Neural progenitor cell (in vitro differentiated cells): ENCODE data around the gene LRRC52. TPM values are rescaled to one million over a fixed set of nuclear protein-coding genes. Genes with fewer than 3 reads are reported as not detected.

Source experiments
- DNase-seq: peaks from one replicate; pipeline ENCODE4 v3.0.0-alpha.2; 2016; ENCODE audit warnings: low spot score
- H2AFZ ChIP-seq: fragments of 200-600 bp; sonication (generic); replicated peaks from 2 replicates; pipeline ENCODE4 v1.6.1; 2016; ENCODE audit warnings: antibody characterized with exemption
- H3F3A ChIP-seq: fragments of 200-600 bp; sonication (generic); 2 replicates; pipeline ENCODE4 v1.6.1; 2016; ENCODE audit warnings: antibody characterized with exemption, low read depth
- H3K27ac ChIP-seq: fragments of 200-600 bp; sonication (generic); 2 replicates; pipeline ENCODE4 v1.5.1; 2016; ENCODE audit warnings: mild to moderate bottlenecking
- H3K27me3 ChIP-seq: fragments of 200-600 bp; sonication (generic); 2 replicates; pipeline ENCODE4 v1.6.1; 2016; ENCODE audit warnings: mild to moderate bottlenecking, moderate library complexity
- H3K36me3 ChIP-seq: fragments of 200-600 bp; sonication (generic); 2 replicates; pipeline ENCODE4 v1.5.1; 2016
- H3K4me1 ChIP-seq: fragments of 200-600 bp; sonication (generic); 2 replicates; pipeline ENCODE4 v1.6.1; 2016; ENCODE audit warnings: mixed run types
- H3K4me2 ChIP-seq: fragments of 200-600 bp; sonication (generic); 2 replicates; pipeline ENCODE4 v1.6.1; 2016
- H3K4me3 ChIP-seq: fragments of 200-600 bp; sonication (generic); 2 replicates; pipeline ENCODE4 v1.5.1; 2016
- H3K79me2 ChIP-seq: fragments of 200-600 bp; sonication (generic); 2 replicates; pipeline ENCODE4 v1.6.1; 2016; ENCODE audit warnings: low read depth
- H3K9ac ChIP-seq: fragments of 200-600 bp; sonication (generic); 2 replicates; pipeline ENCODE4 v1.6.1; 2016
- H3K9me3 ChIP-seq: fragments of 200-600 bp; sonication (generic); 2 replicates; pipeline ENCODE4 v1.5.1; 2016; ENCODE audit warnings: low read depth
- H4K20me1 ChIP-seq: fragments of 200-600 bp; sonication (generic); 2 replicates; pipeline ENCODE4 v1.6.1; 2016; ENCODE audit warnings: low read depth
- H3K27ac Mint-ChIP-seq: 3 replicates; pipeline ENCODE4 v1.8.0; 2021; ENCODE audit warnings: mixed read lengths
- H3K27me3 Mint-ChIP-seq: 2 replicates; pipeline ENCODE4 v1.8.0; 2022; ENCODE audit warnings: low read depth, mild to moderate bottlenecking, inconsistent platforms, moderate library complexity, mixed read lengths; ENCODE audit not compliant: insufficient read depth
- H3K36me3 Mint-ChIP-seq: 3 replicates; pipeline ENCODE4 v1.8.0; 2021; ENCODE audit warnings: mixed read lengths
- H3K4me1 Mint-ChIP-seq: 3 replicates; pipeline ENCODE4 v1.8.0; 2021; ENCODE audit warnings: mixed read lengths
- H3K4me3 Mint-ChIP-seq: 3 replicates; pipeline ENCODE4 v1.8.0; 2021; ENCODE audit warnings: mild to moderate bottlenecking, moderate library complexity, mixed read lengths
- H3K9me3 Mint-ChIP-seq: 3 replicates; pipeline ENCODE4 v1.8.0; 2020; ENCODE audit warnings: mixed read lengths
- CTCF ChIP-seq: fragments of 200-600 bp; sonication (generic); IDR thresholded peaks from 2 replicates; pipeline ENCODE4 v1.5.1; 2017; ENCODE audit warnings: antibody characterized with exemption, mild to moderate bottlenecking
- EZH2 ChIP-seq: fragments of 200-600 bp; sonication (generic); IDR thresholded peaks from 2 replicates; pipeline ENCODE4 v1.6.1; 2017; ENCODE audit warnings: antibody characterized with exemption, mild to moderate bottlenecking, moderate library complexity
- EZH2phosphoT487 ChIP-seq: fragments of 200-600 bp; sonication (generic); IDR thresholded peaks from 2 replicates; pipeline ENCODE4 v1.6.1; 2017; ENCODE audit warnings: antibody characterized with exemption
- total RNA-seq: library from RNA; depleted of rRNA; stranded (reverse); fragments of >200 nt; gene quantifications from 2 replicates; pipeline ENCODE4 v1.2.3, GENCODE V29; 2015; ENCODE audit warnings: low replicate concordance

Gene LRRC52
- total RNA-seq, 1 donor from 2014 or later, result not detected

GRCh38 chr1:165539306-165539705, 4.5 kb upstream of the LRRC52 start:
- H3K4me1 ChIP-seq, result peaks cover 5% of the 10 kb centered on the region
- H3F3A ChIP-seq, result no peaks in the 10 kb centered on the region
- TF ChIP-seq EZH2 (no peak), CTCF (no peak), EZH2phosphoT487 (no peak)
- no peak overlapping the region for H2AFZ ChIP-seq
- H3K9me3 ChIP-seq, result no peaks in the 10 kb centered on the region
- H3K4me2 ChIP-seq, result no peak overlapping the region
- no peak overlapping the region for H3K4me3 ChIP-seq
- Mint-ChIP-seq H3K36me3 (no peaks in the 10 kb centered on the region), H3K4me3 (no peak overlapping the region), H3K27me3 (peaks cover 5% of the 10 kb centered on the region), H3K27ac (no peak overlapping the region), H3K9me3 (no peaks in the 10 kb centered on the region), H3K4me1 (peaks cover 18% of the 10 kb centered on the region)
- H4K20me1 ChIP-seq, result no peaks in the 10 kb centered on the region
- no peak overlapping the region for H3K9ac ChIP-seq
- no peak overlapping the region for H3K27ac ChIP-seq
- H3K27me3 ChIP-seq, result peaks cover 5% of the 10 kb centered on the region
- H3K79me2 ChIP-seq, result no peaks in the 10 kb centered on the region
- no peak for DNase-seq
- no peaks in the 10 kb centered on the region for H3K36me3 ChIP-seq

GRCh38 chr1:165539908-165540307, 3.9 kb upstream of the LRRC52 start:
- Histone ChIP-seq H3K4me1 (peaks cover 5% of the 10 kb centered on the region), H3K9me3 (no peaks in the 10 kb centered on the region), H3K27ac (no peak overlapping the region), H3K4me2 (no peak overlapping the region), H3K36me3 (no peaks in the 10 kb centered on the region), H2AFZ (peak overlapping the region; percentile 3), H3K4me3 (no peak overlapping the region), H3F3A (no peaks in the 10 kb centered on the region), H3K9ac (no peak overlapping the region), H4K20me1 (no peaks in the 10 kb centered on the region), H3K79me2 (no peaks in the 10 kb centered on the region), H3K27me3 (peaks cover 10% of the 10 kb centered on the region)
- Mint-ChIP-seq H3K4me3 (no peak overlapping the region), H3K36me3 (no peaks in the 10 kb centered on the region), H3K27ac (no peak overlapping the region), H3K9me3 (no peaks in the 10 kb centered on the region), H3K4me1 (peaks cover 18% of the 10 kb centered on the region), H3K27me3 (peaks cover 5% of the 10 kb centered on the region)
- DNase-seq, result no peak
- TF ChIP-seq CTCF (no peak), EZH2 (no peak)

DNA sequence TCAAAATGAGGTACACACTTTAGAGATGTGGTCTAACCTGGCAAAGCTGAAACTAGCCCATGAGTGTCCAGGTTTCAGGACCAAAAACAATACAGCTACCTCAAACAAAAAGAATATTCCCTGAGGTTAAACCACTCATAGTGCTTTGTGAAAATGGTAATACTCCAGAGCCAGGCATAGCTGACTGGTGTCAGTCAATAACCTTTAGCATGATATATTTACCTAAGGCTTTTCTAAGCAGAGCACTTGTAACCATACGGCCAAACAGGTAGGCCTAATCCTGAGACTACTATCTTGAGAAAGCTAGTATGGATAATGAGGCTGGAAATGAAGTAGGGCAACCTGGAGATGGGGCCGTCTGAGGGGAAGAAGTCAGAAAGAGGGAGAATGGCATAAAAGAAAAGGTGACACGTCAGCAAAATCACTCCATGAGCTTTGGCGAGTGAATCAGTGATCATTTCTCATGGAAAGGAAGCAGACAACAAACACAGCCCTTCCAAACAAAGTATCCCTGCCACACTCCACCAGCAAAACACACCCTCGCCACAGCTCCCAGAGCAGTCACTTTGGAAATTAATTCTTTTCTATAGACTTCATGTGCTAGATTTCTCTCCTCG, 1.7 kb upstream of the LRRC52 start:
- H3K27ac ChIP-seq, result no peak overlapping the region
- TF ChIP-seq CTCF, result no peak
- TF ChIP-seq EZH2, result no peak
- no peak for TF ChIP-seq EZH2phosphoT487
- H4K20me1 ChIP-seq, result no peaks in the 10 kb centered on the region
- Mint-ChIP-seq H3K36me3 (no peaks in the 10 kb centered on the region), H3K4me1 (peaks cover 18% of the 10 kb centered on the region), H3K27ac (no peak overlapping the region), H3K4me3 (no peak overlapping the region), H3K9me3 (no peaks in the 10 kb centered on the region), H3K27me3 (peaks cover 7% of the 10 kb centered on the region)
- no peak overlapping the region for H3K4me3 ChIP-seq
- peaks cover 5% of the 10 kb centered on the region for H3K4me1 ChIP-seq
- H3K9me3 ChIP-seq, result no peaks in the 10 kb centered on the region
- no peaks in the 10 kb centered on the region for H3K36me3 ChIP-seq
- H3K79me2 ChIP-seq, result no peaks in the 10 kb centered on the region
- DNase-seq, result no peak
- no peak overlapping the region for H3K9ac ChIP-seq
- H2AFZ ChIP-seq, result no peak overlapping the region
- H3F3A ChIP-seq, result no peaks in the 10 kb centered on the region
- peaks cover 10% of the 10 kb centered on the region for H3K27me3 ChIP-seq
- H3K4me2 ChIP-seq, result no peak overlapping the region
